DMS79 treated with DMSO at 0.1 percent for 48 hours (cell line): Measurements from ENCODE around the gene CAMK2G.
"Not testable (repeated sequence)": the region's sequence is repeated elsewhere in the genome, so short reads cannot be mapped to it uniquely, and the experiment has no call there.

Experiments
- DNase-seq: peaks from one replicate; lab custom pipeline; 2025; lab: John Stamatoyannopoulos, UW

CAMK2G gene

DNA sequence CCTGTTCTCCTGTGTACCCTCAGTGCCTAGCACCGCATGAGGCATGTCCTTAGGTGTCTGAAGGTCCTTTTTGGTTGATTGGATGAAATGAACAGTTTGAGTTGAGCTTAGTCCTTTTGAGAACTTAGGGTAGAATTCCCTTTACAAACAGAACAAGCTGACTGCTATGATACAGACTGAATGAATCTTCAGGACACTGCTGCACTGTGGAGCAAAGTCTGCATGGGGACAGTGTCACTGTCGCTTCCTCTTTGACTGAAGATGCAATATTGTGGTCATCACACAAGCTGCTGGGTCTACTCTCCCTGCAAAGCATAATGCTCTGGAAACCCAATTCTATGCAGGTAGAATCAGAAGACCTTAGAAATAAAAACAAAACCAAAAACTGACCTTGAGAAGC, 28.0 kb upstream of the CAMK2G start:
- DNase-seq, result no peak

DNA sequence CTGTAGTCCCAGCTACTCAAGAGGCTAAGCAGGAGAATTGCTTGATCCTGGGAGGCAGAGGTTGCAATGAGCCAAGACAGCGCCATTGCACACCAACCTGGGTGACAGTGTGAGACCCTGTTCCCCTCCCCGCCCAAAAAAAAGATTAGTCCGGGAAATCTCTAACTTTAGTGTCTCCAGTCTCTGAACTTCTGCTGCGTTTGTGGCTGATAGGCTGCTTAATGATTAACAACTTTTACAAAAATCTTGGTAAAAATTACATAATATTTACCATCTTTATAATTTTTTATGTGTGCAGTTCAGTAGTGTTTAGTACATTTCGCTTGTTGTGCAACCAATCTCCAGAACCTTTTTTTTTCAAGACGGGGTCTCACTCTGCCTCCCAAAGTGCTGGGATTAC, 26.9 kb upstream of the CAMK2G start:
- DNase-seq, result no peak

DNA sequence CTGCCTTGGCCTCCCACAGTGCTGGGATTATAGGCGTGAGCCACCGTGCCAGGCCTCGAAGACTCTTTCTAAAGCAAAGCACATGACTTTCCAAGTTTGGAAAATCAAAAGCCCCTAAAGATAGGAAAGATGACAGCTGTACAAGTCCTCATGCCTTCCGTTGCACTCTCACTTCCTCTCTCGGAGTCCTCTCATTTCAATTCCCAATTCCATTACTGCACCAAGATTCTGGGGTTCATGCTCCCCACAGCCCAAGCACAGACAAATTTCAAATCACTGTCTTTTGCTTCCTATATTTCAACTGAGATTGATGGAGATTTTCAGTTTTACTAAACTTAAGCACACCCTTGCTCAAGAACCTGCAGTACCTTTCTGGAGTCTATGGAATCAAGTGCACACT, 25.7 kb upstream of the CAMK2G start:
- DNase-seq, result no peak

DNA sequence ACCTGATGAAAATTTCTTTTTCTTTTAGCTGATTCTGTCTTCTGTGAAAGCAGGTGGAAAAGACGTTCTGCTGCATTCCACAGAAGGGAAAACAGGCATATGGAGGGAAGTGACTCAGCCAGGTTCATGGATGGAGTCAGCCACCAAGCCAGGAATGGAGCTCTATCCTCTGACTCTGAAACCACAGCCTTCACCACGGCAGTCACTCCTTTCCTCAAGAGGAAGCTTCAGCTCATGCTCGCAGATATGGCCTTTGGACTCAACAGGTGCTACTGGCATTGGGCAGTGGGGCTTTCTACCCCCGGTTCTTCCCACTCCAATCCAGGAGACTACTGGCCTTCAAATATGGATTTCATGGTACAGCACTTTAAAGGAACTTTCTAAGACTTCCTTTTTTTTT, 25.1 kb upstream of the CAMK2G start:
- no peak for DNase-seq

DNA sequence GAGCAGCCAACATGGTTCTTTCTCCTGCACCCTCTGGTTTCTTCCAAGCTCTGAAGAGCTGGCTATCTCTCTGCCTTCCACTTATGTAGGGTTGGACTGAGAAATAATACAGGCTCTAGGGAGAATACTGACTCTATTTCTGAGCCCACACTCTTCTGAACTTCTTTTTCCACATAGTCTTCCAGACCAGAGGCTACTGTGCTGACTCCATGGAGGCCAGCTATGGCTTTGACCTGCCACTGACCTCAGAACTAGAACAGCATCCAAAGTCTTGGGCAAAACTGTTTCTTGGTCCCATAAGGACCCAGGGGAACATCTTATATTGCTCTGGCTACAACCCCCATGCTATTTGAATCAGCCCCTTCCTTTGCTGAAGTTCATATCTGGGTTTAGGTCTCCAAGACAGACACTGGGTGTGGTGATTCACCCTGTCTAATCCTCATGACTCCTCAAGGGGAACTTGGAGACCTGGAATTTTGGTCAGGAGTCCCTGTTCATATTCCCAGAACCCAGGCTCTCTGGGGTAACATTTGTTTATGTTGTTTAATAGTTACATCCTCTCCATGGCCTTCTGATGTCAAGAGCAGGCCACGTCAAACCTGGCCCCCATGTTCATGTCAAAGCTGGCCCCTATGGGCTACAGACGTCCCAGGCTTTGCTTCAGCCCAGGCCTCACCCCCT, 24.5 kb upstream of the CAMK2G start:
- DNase-seq, result no peak

DNA sequence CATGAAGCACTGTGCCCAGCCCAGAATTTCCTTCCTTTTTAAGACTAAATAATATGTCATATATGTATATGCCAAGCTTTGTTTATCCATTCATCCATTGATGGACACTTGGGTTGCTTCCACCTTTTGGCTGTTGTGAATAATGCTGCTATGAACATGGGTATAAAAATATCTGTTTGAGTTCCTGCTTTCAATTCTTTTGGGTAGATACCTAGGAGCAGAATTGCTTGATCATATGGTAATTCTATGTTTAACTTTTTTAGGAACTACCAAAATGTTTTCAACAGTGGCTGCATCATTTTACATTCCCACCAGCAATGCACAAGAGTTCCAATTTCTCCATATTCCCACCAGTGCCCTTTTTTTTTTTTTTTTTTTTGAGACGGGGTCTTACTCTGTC, 23.3 kb upstream of the CAMK2G start:
- DNase-seq, result no peak

DNA sequence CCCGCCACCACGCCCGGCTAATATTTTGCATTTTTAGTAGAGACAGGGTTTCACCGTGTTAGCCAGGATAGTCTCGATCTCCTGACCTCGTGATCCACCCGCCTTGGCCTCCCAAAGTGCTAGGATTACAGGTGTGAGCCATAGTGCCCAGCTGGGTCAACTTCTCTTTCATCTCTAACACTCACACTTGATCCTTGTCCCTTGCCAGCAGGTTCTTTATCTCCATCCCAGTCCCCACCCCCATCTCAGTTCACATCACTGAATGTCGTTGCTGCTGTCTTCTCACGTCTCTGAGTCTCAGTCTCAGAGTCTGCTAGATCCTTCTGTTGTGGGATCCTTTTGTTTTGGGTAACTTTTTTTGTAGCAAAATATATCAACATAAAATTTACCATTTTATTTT, 21.0 kb upstream of the CAMK2G start:
- not testable (repeated sequence) for DNase-seq

DNA sequence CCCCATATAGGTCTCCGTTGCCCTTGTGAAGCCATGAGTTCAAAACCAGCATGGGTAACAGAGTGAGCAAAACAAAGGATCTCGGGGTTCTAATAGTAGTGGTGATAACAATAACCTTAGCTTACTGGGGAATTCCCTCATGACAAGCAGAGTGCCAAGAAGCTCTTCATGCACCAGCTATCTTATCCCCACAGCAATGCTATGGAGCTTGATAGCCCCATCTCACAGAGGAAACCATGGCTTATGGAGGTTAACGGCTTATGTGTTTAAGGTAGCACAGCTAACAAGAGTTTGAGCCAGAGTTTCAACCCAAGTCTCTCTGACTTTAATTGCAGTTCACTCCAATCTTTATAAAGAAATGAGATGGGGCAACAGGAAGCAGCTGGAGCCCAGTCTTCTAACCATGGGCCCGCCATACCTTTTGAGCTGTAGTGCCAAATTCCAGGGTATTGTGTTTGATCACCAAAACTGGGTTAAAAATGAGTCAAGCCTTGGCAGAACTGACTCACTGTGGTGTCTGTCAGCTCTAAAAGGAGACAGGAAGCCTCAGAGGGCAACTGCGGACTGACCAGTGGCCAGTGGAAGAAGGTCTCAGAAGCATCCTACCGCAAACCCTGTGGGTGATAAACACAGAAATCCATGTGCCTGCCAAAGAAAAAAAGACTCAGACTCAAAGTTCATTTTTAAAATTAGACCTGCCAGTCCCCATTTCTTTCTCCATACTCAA, 20.1 kb upstream of the CAMK2G start:
- DNase-seq, result no peak

DNA sequence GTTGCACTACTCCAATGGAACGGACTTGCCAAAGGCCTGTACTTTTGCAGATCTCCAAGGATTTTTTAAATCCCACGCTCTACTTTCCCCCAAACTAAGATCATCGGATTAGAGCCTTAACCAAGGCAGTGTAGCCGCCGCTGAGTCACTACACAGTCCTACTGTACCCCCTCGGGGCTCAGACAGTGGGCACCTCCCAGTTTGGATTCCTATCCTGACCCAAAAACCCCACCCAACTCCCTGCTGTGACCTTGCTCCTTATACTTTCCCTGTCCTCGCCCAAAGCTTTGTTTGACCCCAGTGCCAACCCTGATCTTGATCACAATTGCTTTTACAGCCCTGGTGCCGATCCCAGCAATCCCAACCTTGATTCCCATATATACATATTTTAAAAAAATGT, 19.1 kb upstream of the CAMK2G start:
- no peak for DNase-seq

DNA sequence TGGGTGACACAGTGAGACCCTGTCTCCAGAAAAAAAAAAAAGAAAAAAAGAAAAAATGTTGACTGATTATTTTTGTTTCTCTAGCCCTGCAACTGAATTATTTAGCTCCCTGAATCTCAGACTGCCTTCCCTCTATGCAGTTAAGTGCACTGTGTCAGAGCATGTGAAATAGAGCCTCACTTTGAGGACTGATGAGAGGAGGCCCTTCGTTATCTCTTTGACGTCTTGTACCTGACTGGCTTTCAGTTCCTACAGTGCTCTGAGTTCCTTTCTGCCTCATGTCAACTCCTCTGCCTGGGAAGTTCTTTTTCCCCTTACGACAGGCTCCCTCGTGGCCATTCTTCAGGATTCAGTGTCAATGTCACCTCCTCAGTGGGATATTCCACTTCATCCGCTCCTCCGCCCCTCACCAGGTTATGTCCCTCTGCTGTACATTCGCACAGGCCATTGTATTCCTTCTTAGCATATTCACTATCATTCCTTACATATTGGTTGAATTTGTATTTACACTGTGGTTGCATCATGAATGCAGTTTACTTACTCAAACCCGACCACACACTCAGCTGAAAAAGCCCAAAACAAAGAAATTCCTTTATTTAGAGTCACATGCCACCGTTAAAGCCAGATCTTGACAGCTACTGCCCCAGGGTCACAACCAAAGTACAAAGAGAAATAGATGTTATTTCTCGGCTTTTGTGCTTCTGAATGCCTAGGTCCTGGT, 18.1 kb upstream of the CAMK2G start:
- no peak for DNase-seq

DNA sequence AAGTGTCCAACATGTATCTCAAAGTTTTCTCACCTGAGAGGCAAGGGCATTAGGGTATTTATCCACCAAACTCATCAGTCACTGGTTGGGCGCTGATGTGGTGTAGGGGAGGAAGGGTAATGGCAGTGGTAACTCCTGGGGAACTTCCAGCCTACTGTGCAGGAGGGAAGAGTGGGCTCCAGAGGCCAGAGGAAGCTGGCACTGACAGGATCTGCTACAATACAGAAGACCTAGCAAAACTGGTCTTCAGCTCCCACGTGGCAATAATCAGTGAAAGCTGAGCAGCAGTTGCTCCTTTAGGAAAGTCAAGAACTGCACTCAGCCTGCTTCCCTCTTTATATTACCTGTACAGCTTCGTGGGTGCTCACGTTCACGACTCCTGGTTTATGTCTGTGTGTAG, 17.2 kb upstream of the CAMK2G start:
- DNase-seq, result no peak

DNA sequence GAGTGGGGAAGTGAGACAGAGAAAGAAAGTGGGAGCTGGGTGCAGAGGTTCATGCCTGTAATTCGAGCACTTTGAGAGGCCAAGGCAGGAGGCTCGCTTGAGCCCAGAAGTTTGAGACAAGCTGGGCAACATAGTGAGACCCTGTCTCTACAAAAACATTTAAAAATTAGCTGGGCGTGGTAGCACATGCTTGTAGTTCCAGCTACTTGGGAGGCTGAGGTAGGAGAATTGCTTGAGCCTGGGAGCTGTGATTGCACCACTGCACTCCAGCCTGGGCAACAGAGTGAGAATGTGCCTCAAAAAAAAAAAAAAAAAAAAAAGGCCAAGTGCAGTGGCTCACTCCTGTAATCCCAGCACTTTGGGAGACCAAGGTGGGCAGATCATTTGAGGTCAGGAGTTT, 16.5 kb upstream of the CAMK2G start:
- not testable (repeated sequence) for DNase-seq

DNA sequence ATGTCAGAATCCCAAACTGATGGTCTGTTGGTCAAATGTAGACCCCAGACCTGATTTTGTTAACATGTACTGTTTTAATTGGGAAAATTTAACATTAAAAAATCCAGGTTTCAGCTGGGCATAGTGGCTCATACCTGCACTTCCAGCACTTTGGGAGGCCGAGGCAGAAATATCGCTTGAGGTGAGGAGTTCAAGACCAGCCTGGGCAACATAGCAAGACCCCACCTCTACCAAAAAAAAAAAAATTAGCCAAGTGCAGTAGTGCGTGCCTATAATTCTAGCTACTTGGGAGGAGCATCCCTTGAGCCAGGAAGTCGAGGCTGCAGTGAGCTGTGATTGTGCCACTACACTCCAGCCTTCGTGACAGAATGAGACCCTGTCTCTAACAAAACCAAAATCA, 15.9 kb upstream of the CAMK2G start:
- no peak for DNase-seq

DNA sequence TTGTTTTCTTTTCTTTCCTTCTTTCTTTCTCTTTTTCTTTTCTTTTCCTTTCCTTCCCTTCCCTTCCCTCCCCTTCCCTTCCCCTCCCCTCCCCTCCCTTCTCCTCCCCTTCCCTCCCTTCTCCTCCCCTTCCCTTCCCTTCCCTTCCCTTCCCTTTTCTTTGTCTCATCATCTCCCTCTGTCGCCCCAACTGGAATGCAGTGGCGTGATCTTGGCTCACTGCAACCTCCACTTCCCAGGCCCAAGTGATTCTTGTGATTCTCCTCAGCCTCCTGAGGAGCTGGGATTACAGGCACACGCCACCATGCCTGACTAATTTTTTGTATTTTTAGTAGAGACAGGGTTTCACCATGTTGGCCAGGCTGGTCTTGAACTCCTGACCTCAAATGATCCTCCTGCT, 15.1 kb upstream of the CAMK2G start:
- not testable (repeated sequence) for DNase-seq

DNA sequence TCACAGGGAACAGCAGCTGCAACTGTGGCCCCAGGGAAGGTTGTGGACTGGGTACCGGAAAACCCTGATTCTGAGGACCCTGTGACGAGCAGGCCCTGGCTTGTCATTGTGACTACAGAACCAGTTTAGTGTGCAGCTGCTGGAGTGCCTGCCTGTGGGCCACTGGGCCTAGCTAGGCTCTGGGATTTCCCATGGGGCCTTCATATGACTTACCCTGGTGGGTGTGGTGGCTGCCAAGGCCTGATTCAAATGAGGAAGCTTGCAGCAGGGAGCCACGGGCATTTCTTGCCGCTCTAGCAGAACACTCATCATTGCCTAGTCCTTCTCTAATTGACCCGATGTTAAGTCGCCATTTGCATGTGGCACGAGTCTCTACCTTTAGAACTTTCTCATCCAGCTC, 14.7 kb upstream of the CAMK2G start:
- peak; percentile 71 for DNase-seq

DNA sequence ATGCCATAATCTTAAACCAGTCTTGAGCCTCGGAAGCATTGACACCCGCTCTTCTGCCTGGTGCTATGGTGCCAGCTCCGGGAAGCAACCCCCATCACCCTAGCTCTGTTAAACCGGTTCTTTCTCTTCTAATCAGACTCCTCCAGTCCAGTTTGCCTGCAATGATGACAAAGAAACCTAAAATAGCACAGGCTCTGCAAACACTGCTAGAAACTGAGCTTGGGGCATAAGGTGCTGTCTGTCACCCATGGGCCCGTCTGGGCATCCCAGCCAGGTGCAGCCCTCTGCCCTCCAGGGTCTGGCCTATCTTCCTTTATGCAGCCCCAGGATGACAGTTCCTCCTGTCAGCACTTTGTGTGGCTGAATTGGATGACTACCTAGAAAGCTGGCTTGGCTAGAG, 14.2 kb upstream of the CAMK2G start:
- DNase-seq, result no peak

DNA sequence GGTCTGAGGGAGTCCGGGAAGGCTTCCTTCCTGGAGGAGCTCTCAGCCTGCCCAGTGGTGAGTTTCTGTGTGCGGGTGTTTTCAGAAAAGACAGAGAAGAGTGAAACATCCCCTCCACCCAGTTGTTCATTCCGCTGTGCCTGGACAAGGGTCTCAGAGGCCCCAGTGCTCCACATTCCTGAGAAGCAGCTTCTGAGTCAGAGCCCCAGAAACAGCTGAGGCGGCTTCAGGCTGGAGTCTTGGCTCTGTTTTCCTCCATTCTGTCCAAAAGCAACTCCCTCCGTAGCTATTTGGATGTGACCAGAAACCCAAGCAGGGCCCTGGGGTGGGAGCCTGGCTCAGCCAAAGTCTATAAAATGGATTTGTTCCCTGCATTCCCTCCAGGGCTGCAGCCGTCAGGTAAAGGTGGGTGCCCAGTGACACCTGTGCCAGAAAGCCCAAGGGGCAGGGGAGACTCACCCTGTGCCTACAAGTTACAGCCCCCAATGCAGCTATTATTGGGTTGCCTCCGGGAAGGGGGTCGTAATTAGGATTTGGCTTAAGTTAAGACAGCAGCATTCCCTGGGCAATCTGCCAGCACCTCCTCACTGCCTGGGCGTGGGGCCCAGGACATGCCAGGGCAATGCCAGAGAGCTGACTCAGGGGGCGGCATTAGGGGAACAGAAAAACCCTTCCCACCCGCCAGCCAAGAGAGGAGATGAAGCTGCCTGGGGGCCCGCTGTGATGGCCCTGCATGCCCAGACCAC, 13.1 kb upstream of the CAMK2G start:
- DNase-seq, result peak; percentile 48

DNA sequence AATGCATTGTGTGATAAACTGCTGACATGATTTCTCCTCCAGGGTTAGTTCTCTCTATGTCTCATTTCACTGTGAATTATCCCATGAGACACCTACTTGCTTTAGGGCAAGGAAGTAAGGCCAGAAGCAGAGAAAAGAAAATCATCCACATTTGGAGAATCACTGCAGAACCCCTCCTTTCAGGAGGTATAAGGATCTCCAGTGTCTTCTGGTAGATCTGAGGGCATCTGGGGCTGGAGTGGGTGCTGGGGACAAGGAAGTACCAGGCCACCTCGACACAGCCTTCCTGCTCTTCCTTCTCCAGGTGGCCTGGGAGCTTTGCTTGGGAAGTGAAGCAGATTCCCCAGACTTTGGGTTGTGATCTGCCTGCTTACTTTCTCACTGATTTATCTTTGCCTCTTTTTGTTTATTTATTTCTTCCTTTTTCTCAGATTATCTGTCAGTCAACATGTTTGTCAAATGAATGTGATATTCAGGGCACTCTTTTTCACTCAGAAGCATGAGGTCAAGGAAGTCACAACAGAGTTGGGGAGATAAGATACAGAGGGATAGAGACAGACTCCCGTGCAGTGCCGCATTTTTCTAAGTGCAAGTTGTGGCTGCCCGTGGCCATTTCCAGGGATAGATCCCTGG, 12.4 kb upstream of the CAMK2G start:
- DNase-seq, result no peak

DNA sequence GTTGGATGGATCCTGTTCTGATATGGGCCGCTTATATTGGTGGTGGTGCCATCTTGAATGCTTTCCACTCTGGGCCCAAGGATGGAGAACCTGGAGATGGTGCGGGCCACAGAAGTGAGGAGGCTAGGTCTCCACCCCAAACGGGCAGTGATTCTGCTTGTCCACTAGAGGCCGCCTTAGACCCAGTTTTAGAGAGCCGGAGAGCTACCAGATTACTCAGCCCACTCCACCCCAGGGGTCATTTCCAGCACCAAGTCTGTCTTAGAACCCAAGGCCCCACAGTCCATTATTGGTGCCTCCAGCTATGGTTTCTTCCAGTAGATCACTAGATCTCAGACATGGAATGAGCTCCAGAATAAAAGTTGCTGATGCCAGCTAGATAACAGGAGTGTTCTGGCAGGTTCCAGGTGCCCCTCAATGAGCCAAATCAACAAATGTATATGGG, 11.8 kb upstream of the CAMK2G start:
- DNase-seq, result peak; percentile 28

DNA sequence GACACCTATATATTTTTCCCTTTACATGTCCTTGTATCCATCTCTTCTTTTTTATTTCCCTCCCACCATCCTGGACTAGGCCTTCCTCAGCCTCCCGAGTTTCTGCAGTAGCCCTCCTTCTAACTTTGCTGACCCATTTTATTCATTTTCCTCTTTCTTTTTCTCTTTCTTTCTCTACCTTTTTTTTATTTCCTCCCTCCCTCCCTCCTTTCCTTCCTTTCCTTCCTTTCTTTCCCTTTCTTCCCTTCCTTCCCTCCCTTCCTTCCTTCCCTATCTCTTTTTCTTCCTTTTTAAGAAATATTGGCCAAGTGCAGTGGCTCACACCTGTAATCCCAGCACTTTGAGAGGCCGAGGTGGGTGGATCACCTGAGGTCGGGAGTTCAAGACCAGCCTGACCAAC, 9.7 kb upstream of the CAMK2G start:
- no peak for DNase-seq

DNA sequence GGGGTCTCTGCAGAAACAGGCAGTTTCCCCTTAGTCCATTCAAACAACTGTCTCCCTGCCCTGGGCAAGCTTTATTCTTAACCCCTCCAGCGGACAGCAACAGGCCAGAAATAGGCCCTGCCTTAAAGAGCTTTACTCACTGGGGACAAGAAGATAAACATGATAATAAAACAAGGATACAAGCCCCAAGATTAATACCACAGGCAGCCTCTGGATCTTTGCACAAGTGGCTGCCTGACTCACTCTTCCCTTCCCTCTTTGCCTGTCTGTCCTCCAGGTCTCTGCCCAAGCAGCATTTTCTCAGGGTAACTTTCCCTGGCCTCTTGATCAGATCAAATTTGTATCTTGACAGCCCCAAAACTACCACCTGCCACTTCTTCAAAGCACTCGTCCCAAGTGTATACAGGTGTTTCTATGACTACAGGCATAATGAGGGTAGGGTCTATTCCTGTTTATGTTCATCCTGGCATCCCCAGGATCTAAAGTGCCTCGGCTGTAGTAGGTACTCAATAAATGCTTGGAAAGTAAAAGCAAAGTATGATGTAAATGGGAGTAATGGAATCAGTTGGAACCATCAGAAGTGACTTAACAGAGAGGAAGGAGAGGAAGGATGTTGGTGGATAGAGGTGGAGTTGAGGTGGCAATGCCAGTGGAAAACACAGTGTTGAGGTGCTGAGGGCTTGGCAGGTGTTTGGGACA, 7.0 kb upstream of the CAMK2G start:
- DNase-seq, result no peak
